ENCODE data around the gene METTL17.
"Not testable (repeated sequence)": the region's sequence is repeated elsewhere in the genome, so short reads cannot be mapped to it uniquely, and the experiment has no call there.

METTL17 gene

DNA sequence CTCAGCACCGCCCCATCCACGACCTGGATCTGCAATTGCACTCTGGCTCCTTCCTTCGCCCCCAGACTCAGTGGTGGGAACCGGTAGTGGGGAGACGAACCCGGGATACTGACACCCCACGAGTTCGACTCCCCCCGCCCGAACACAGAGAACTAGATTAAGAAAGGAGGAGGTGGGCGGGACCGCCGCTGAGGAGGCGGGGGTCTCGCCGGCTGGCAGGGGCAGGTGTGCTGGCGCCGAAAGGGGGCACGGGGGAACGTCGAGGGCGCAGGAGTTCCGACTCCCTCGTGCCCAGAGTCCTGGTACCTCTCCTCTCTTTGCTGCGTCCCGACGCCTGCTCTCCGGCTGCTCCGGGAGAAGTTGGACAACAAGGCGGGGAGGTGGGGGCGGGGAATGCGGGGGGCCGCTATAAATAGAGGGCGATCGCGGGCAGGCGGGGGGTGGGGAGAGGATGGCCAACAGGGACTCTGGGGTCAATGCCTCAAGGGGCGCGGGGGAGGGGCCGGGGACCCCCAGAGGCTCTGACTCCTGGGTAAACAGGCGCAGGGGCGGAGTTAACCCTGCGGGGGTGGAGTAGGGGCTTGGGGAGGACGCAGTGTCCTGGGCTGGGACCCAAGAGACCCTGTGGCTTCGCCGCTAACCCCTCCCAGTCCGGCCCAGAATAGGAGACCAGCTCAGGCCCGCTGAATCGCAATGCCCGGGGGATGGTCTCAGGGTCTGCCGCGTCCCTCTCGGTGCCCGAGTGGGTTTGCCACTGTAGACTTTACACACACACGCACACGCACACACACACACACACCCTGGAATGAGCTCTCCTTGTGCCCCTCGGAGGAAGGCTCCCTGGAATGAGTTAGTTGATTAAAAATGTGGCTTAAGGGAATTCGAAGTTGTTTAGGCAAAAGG, 35.8 kb downstream of the METTL17 start:
- DNase-seq = no peak

GRCh38 chr14:21026274-21026987, 36.7 kb downstream of the METTL17 start:
- no peak for DNase-seq

DNA sequence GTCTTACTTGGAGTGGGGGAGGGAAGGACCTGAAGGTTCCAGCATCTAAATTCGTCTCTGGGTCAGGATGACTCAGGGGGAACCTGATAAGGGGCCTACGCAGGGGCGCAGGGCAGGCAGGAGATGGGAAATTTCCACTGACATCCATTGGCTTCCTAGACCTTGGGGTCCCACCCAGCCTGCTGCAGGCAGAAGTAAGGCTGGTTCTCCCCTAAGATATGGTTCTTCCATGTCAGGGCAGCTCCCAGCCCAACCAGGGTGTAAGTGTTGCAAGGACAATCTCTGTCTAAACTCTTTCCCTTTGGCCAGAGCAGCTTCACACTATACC, 37.2 kb downstream of the METTL17 start:
- DNase-seq = no peak

- DNase-seq = no peak
These were observed 40.1 kb downstream of the METTL17 start, which contains the start of gene TPPP2 for GRCh38 chr14:21029917-21030316. Gene TPPP2 (plus strand): TSS chr14:21030217. CDS start chr14:21030582, 365 bp downstream.

GRCh38 chr14:21030531-21030930, 40.8 kb downstream of the METTL17 start:
- no peak for DNase-seq

- no peak for DNase-seq
These were observed 42.7 kb downstream of the METTL17 start for GRCh38 chr14:21032326-21033132.

GRCh38 chr14:21033133-21033698, 43.4 kb downstream of the METTL17 start:
- no peak for DNase-seq

GRCh38 chr14:21034707-21035106, 44.9 kb downstream of the METTL17 start, which contains the start of gene RNASE13:
Gene RNASE13 (minus strand): TSS chr14:21034807. CDS start chr14:21034288, 519 bp downstream.
- DNase-seq = no peak

- DNase-seq = no peak
These were observed 47.0 kb downstream of the METTL17 start for GRCh38 chr14:21036751-21037150.

DNA sequence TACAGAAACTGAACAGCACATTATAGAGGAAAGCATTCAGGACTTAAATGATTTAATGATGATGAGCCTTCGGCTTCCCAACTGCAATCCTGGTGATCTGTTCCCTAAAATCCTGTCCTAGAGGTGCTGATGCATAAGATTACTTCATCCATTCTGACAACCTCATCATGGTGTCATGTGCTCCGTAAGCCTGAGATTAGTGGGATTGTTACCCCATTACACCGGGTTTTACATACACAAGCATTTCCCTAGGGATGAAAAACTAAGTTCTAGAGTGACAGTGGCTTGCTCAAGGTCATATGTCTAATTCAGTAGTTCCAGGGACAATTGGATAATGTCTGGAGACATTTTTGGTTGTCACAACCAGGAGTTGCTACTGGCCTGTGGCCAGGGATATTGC, 47.4 kb downstream of the METTL17 start:
- no peak for DNase-seq

DNA sequence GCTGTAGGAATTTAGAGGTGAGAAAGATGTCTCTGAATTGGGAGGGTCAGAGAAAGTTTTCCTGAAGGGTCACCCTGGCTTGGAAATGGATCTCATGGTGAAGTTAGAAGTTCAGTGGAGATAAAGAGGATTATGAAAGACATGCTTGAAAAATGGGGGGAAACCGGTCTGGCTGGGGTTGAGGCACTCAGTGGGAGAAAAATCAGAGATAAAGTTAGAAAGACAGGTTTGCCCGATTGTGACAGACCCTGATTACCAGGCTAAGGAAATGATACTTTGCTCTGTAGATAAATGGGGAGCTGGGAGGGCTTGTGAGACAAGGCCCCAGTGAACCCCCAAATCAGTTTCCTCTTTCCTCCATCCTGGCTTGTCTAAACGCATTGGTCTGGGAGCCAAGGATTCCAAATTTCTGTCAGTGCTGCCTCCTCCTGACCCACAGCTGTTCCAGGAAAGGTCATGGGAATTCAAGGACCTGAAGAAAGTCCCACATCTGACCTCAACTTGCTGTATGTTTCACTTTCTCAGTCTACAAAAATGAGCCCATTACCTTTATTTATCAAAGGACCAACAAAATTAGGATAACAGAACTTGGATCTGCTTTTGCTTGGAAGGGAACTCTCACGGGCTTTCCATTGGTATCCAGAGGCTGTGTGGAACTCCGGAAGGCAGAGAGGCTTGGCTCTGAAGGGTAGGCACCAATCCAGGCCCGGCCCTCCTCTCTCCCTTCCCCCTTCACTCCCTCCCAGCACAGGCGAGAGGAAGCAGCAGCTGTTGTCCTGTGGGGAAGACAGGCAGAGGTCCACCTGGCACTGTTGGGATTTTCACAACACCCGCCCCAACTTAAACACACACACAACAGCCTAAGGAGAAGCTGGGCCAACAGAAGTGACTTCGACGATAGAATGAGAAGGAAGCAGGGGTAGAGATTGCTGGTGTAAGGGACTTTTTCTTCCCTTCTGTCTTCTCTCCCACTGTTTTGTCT, 49.0 kb downstream of the METTL17 start:
- DNase-seq = peak; percentile 36

- peak; percentile 55 for DNase-seq
These were observed 50.0 kb downstream of the METTL17 start for GRCh38 chr14:21039585-21040369.

DNA sequence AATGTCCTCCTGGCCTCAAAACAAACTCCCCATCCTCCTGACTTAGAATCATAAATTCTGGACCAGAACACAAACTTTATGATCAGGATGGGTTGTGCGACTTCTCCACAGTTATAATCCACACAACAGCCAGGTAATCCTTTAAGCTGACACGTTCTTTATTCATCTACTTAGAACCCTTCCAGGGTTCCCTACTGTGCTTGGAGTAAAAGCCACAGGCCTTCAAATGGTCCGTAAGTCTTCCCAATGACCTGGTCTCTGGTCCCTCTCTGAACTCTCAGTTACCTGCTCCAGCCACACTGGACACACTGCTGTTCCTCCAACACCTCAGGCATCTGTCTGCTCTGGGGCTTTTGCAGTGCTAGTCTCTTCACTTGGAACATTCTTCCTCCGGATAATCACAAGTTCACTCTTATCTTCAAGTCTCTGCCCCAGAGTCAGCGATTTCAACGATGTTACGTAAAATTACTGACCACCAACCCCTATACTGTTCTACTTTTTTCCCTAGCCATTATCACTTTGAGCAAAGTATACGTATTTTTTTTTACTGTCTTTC, 50.7 kb downstream of the METTL17 start:
- no peak for DNase-seq

GRCh38 chr14:21040941-21041340, 51.2 kb downstream of the METTL17 start:
- DNase-seq = not testable (repeated sequence)

DNA sequence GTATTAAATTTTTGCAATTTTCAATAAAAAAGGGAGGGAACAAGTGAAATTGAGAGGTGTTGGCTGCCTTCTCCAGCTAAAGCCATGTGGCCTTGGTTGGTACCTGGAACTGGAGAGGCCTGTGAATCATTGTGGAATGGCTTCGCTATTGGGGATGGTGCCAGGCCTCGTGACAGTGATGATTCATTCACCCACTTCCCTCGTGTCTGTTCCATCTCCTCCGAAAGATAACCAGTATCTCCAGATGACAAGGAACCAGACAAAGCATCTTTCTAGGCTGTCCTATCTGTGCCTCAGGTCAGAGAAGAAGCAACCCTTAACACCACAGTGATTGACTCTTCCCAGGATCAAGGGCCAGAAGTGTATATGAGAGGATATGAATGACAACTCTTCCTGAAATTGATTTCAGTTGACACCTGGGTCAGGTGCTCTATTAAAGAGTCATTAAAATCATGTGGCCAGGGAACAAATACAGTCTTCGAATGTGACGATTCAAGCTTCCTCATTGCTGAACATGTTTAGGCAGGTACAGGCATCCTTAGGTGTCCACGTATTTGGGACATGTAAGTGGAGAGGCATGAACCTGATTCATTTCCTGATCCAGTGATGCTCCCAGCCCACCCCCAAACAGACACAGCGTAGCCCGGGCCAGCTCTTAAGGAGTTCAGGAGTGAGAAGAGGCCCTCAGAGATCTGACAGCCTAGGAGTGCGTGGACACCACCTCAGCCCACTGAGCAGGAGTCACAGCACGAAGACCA, 52.1 kb downstream of the METTL17 start, which contains the start of gene RNASE7:
RNASE7 (plus strand) TSS at position 687 of the 758 bp plus-strand sequence. CDS start 631 bp downstream, outside the sequence.
- peak; percentile 1 for DNase-seq

- no peak for DNase-seq
These were observed 53.1 kb downstream of the METTL17 start for GRCh38 chr14:21042918-21043317.

GRCh38 chr14:21043387-21043973, 53.7 kb downstream of the METTL17 start:
- peak; percentile 2 for DNase-seq

DNA sequence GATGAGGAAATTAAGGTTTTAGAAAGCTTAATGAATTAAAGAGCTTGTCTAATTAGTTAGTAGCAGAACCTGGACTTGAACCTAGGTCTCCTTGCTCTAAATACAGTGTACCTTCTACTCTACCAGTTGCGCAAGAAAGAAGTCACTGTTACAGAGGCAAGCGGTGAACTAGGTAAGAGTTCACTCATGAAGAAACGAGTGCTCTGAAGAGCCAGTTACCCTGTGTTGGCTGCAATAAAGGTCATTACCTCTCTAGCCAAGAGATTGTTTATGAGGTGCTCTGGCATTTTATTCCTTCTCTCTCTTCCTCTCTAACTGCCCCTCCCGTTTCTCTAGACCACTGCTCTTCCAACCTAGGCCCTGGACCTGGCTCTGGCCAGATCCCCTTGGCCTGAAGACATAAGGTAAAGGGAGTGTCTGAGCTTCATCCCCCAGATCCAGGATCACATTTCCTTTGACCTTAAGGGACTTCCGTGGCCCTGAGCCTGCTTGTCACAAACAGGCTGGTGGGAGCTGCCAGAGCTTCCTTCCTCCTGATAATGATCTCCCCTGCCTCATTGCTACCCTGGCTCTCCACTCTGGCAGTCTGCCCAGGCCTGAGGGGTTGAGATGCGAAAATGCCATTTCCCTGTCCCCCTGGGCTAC, 54.3 kb downstream of the METTL17 start:
- DNase-seq = peak; percentile 20

All from DMS153 (cell line).